Ovary (tissue), 3 donors: ENCODE data around the gene MZT2B.
"Not testable (repeated sequence)": the region's sequence is repeated elsewhere in the genome, so short reads cannot be mapped to it uniquely, and the experiment has no call there.

Experiments used
- POLR2A ChIP-seq: fragments of 450-650 bp; IDR thresholded peaks from one replicate; pipeline ENCODE4 v1.6.1; 2017; ENCODE audit warnings: antibody characterized with exemption, mild to moderate bottlenecking, moderate library complexity
- TF ChIP-seq, protein P1 (sequence below), 3 donors: fragments of 450-650 bp in 2 of 3; fragments of 200-600 bp in 1 of 3; IDR thresholded peaks; one replicate each; pipeline versions ENCODE4 v1.5.1 to v1.8.0; 2016 to 2022; ENCODE audit warnings: antibody characterized with exemption in 3 of 3, mild to moderate bottlenecking in 1 of 3
- donor health status: DM: no; HTN: no; CAD: no.

DNA sequence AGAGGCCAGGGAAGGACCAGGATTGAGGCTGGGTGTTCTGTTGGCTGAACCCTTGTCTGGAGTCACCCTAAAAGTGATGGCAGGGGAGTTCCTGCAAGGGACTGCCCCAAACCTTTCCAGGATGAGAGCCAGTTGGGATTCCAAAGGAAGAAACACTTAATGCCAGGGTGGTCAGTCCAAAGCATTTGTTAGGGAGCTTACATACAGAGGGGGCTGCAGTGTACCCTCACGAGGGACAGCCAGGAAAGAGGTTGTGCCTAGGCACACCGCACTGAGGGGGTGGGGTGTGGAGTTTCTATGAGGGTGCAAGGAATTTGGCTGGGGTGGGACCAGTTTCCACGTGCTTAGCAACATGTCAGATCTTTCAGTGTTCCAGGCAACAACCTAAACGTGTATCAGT, 6.9 kb downstream of the MZT2B start:
- TF ChIP-seq, protein P1, sequence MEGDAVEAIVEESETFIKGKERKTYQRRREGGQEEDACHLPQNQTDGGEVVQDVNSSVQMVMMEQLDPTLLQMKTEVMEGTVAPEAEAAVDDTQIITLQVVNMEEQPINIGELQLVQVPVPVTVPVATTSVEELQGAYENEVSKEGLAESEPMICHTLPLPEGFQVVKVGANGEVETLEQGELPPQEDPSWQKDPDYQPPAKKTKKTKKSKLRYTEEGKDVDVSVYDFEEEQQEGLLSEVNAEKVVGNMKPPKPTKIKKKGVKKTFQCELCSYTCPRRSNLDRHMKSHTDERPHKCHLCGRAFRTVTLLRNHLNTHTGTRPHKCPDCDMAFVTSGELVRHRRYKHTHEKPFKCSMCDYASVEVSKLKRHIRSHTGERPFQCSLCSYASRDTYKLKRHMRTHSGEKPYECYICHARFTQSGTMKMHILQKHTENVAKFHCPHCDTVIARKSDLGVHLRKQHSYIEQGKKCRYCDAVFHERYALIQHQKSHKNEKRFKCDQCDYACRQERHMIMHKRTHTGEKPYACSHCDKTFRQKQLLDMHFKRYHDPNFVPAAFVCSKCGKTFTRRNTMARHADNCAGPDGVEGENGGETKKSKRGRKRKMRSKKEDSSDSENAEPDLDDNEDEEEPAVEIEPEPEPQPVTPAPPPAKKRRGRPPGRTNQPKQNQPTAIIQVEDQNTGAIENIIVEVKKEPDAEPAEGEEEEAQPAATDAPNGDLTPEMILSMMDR (IDR thresholded peaks at IDR 0.05), result not testable (repeated sequence)
- TF ChIP-seq POLR2A, result not testable (repeated sequence)
